Measurements from ENCODE around the gene COLGALT1. TPM values are rescaled to one million over a fixed set of nuclear protein-coding genes. Genes with fewer than 3 reads are reported as not detected.

COLGALT1 gene
- total and polyA plus RNA-seq, 2 of the 8 experiments (the other 6 are each of a cell fraction or from before 2014, with no cell fraction given) = 44.7 to 58.1 TPM

DNA sequence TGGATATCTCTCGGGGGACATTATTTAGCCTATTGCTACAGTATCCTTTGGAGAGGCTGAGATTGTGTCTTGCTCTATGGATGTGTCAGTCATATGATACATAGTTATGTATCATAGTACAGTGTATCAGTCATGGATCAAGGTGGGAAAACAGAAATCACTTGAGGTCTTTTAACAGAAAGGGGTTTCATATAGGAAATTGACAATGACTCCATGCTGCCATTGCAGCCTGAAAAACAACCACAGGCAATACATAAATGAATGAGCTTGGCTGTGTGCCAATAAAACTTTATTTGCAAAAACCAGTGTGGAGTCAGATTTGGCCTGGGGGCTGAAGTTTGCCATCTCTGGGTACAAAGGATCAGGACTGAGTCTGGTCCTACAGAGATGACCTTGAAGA, 35.4 kb downstream of the COLGALT1 start (continued):
- TF ChIP-seq, protein P1, sequence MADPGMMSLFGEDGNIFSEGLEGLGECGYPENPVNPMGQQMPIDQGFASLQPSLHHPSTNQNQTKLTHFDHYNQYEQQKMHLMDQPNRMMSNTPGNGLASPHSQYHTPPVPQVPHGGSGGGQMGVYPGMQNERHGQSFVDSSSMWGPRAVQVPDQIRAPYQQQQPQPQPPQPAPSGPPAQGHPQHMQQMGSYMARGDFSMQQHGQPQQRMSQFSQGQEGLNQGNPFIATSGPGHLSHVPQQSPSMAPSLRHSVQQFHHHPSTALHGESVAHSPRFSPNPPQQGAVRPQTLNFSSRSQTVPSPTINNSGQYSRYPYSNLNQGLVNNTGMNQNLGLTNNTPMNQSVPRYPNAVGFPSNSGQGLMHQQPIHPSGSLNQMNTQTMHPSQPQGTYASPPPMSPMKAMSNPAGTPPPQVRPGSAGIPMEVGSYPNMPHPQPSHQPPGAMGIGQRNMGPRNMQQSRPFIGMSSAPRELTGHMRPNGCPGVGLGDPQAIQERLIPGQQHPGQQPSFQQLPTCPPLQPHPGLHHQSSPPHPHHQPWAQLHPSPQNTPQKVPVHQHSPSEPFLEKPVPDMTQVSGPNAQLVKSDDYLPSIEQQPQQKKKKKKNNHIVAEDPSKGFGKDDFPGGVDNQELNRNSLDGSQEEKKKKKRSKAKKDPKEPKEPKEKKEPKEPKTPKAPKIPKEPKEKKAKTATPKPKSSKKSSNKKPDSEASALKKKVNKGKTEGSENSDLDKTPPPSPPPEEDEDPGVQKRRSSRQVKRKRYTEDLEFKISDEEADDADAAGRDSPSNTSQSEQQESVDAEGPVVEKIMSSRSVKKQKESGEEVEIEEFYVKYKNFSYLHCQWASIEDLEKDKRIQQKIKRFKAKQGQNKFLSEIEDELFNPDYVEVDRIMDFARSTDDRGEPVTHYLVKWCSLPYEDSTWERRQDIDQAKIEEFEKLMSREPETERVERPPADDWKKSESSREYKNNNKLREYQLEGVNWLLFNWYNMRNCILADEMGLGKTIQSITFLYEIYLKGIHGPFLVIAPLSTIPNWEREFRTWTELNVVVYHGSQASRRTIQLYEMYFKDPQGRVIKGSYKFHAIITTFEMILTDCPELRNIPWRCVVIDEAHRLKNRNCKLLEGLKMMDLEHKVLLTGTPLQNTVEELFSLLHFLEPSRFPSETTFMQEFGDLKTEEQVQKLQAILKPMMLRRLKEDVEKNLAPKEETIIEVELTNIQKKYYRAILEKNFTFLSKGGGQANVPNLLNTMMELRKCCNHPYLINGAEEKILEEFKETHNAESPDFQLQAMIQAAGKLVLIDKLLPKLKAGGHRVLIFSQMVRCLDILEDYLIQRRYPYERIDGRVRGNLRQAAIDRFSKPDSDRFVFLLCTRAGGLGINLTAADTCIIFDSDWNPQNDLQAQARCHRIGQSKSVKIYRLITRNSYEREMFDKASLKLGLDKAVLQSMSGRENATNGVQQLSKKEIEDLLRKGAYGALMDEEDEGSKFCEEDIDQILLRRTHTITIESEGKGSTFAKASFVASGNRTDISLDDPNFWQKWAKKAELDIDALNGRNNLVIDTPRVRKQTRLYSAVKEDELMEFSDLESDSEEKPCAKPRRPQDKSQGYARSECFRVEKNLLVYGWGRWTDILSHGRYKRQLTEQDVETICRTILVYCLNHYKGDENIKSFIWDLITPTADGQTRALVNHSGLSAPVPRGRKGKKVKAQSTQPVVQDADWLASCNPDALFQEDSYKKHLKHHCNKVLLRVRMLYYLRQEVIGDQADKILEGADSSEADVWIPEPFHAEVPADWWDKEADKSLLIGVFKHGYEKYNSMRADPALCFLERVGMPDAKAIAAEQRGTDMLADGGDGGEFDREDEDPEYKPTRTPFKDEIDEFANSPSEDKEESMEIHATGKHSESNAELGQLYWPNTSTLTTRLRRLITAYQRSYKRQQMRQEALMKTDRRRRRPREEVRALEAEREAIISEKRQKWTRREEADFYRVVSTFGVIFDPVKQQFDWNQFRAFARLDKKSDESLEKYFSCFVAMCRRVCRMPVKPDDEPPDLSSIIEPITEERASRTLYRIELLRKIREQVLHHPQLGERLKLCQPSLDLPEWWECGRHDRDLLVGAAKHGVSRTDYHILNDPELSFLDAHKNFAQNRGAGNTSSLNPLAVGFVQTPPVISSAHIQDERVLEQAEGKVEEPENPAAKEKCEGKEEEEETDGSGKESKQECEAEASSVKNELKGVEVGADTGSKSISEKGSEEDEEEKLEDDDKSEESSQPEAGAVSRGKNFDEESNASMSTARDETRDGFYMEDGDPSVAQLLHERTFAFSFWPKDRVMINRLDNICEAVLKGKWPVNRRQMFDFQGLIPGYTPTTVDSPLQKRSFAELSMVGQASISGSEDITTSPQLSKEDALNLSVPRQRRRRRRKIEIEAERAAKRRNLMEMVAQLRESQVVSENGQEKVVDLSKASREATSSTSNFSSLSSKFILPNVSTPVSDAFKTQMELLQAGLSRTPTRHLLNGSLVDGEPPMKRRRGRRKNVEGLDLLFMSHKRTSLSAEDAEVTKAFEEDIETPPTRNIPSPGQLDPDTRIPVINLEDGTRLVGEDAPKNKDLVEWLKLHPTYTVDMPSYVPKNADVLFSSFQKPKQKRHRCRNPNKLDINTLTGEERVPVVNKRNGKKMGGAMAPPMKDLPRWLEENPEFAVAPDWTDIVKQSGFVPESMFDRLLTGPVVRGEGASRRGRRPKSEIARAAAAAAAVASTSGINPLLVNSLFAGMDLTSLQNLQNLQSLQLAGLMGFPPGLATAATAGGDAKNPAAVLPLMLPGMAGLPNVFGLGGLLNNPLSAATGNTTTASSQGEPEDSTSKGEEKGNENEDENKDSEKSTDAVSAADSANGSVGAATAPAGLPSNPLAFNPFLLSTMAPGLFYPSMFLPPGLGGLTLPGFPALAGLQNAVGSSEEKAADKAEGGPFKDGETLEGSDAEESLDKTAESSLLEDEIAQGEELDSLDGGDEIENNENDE (IDR thresholded peaks at IDR 0.05; ENCODE audit: insufficient replicate concordance, low read length) = no peak
- no peak for TF ChIP-seq GABPA (IDR thresholded peaks at IDR 0.05; ENCODE audit: borderline replicate concordance, insufficient read depth, low read length)
- no peak for TF ChIP-seq POU5F1 (IDR thresholded peaks at IDR 0.05; ENCODE audit: low read depth, low read length)
- no peak for TF ChIP-seq TBP (IDR thresholded peaks at IDR 0.05; ENCODE audit: low read depth, low read length)
- TF ChIP-seq EGR1 (IDR thresholded peaks at IDR 0.05; ENCODE audit: borderline replicate concordance, low read depth, low read length) = no peak
- no peak for TF ChIP-seq RAD21 (IDR thresholded peaks at IDR 0.05 in 1 of 2, conservative IDR thresholded peaks at IDR 0.05 in 1 of 2; ENCODE audit: low read depth in 2 of 2, low read length in 2 of 2)
- no peak for TF ChIP-seq RFX5 (IDR thresholded peaks at IDR 0.05; ENCODE audit: borderline replicate concordance, low read depth, low read length)
- no peak for TF ChIP-seq JUND (IDR thresholded peaks at IDR 0.05; ENCODE audit: low read length)
